HTERT RPE-1 (cell line): ENCODE results near the gene KCNH8.

ENCODE experiments used
- in situ Hi-C: fragments of 300-500 bp; cut with MboI; formaldehyde crosslinking; loops from 4 replicates; pipeline ENCODE4 v1.14.3; 2020; ENCODE audit warnings: low sequenced_read_pairs

Gene KCNH8

GRCh38 chr3:19348941-19349564 is 200.7 kb downstream of the KCNH8 start:
- in situ Hi-C loops: no loop called here

GRCh38 chr3:19357947-19358346 is 209.6 kb downstream of the KCNH8 start:
- in situ Hi-C loops: no loop called here

DNA sequence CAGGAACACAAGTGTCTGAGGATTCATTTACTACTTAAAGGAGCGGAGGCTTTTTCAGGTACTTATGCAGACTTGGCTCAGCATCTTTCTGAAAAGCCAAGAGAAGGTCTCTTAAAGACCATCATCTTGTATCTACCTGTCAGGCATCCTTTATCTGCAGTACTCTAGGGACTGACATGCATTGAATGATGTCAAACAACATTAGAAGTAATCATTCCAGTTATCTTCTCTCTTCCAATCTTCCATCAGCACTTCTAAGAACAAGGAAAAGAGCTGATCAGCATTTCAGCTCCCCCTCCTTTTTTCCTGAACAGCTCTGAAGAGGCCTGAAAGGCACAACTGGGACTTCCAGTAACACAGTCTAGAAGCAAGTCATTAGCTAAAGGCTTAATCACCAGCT is 214.8 kb downstream of the KCNH8 start:
- in situ Hi-C loops: no loop called here

DNA sequence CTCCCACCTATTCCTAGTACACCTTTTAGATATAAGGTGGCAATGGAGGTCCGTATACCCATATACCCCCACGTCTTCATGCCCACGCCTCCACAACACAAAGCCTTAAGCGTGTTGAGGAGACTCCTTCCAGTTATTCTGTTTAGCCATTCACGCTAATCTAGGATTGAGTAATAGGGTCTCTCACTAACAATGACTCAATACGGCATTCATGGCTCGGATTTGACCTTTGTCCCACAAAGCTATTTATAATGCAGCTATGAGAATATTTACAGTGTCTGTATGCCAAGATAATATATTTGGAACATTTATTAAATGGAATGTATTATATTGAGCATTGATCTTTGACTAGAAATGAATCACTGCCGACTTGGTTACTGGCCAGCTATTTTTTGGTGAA is 215.8 kb downstream of the KCNH8 start:
- in situ Hi-C loops: no loop called here

DNA sequence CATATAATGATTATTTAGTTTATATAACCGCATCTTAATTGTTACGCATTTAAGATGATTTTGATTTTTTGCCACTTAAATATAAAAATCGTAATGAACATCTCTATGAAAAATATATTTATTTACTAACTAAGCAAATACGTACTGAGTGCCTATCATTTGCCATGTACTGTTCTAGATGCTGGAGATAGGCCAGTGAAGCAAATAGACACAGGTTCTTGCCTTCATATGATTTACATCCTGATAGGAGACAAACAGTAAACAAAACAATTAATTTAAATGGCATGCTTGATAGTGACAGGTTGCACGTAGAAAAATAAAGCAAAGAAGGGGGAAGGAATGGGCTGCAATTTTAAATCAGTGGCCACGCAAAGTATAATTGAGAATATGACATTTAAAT is 217.2 kb downstream of the KCNH8 start:
- in situ Hi-C loops: no loop called here

GRCh38 chr3:19384868-19385267 is 236.6 kb downstream of the KCNH8 start:
- in situ Hi-C loops: no loop called here

GRCh38 chr3:19392150-19392549 is 243.8 kb downstream of the KCNH8 start:
- in situ Hi-C loops: no loop called here

DNA sequence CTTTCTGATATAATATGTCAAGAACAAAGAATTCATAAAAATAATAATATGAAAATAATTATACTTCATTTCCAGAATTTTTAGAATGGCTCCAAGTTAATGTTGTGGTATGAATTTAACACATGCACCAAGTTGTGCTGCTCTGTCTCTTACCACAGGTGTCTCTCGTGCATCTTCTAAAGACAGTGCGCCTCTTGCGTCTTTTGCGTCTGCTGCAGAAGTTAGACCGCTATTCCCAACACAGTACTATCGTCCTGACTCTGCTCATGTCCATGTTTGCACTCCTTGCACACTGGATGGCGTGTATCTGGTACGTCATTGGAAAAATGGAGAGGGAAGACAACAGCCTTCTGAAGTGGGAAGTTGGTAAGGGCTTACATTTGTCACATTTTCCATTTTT is 246.6 kb downstream of the KCNH8 start:
- in situ Hi-C loops: no loop called here

- in situ Hi-C loops: no loop called here
These were observed 248.4 kb downstream of the KCNH8 start for GRCh38 chr3:19396726-19397125.

GRCh38 chr3:19399356-19399755 is 251.0 kb downstream of the KCNH8 start:
- in situ Hi-C loops: no loop called here

- in situ Hi-C loops: no loop called here
These were observed 251.5 kb downstream of the KCNH8 start for GRCh38 chr3:19399836-19400235.

- in situ Hi-C loops: no loop called here
These were observed 271.8 kb downstream of the KCNH8 start for GRCh38 chr3:19420159-19420558.

DNA sequence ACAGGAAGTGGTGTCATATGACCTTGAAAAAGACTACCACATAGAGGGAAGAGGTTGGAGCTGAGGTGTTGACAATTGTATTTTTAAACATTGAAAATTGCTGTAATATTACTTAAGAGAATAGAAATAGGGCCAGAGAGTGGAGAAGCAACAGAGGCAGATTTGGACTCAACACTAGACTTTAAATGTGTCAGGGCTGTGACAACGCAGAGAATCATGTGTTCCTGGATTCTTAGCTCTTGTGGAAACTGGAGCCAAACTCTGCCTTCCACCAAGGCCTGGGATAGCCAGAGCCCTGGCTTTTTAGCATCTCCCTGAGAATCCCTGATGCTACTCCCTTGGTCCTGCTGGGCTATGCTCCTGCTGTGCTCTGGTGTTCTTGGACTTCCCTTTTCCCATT is 277.5 kb downstream of the KCNH8 start:
- in situ Hi-C loops: no loop called here

GRCh38 chr3:19427422-19428149 is 279.3 kb downstream of the KCNH8 start:
- in situ Hi-C loops: no loop called here

DNA sequence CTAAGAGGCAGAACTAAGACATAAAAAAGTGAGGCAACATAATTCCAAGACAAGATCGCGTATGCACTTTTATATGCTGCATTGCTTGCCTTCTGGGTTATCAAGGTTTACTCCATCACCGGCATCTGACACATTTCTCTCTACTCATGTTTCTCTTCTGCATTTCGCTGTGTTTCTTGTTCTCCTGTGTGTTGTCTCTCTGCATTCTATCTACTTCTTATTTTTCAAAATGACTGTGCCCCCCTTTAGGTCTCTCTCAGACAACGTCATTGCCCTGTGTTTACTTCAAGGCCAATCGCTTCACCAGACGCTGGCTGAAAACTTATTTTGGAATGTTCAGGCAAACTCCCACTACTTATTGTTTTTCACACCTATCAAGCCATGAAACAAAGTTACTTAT is 280.4 kb downstream of the KCNH8 start:
- in situ Hi-C loops: no loop called here

DNA sequence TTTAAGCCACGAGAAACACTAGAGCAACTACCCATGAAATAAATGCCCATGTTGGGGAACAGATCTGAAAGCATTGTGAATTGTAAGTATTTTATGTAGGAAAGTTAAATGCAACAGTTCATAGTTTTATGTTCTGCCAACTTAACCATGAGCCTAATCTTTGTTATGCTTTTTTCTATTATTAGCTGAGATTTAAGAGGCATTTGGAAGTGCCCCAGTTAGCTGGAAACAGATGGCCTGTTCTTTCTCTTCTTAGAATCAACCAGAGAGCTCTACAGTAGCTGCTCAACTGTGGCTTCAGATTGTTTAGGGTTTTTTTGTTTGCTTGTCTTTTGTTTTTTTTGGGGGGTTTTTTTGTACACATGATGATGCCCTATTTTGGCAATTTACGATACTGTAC is 284.4 kb downstream of the KCNH8 start:
- in situ Hi-C loops: no loop called here

DNA sequence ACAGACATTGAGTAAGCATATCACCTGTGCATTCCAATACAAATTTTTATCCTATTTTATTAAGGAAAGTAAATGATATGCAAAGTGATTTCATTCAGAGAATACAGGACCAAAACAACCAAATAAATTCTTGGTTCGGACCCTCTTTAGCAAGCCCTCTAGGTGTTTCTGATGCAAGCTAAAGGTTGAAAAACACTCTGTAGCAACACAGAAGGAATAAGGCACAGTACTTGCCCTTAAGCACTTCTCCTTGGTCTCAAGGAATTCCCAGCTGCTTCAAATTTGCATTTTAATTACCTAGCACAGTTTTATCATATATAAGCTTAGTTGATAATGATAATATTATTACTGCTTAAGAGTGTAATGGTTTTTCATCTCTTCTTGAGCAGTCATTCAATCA is 288.4 kb downstream of the KCNH8 start:
- in situ Hi-C loops: no loop called here

GRCh38 chr3:19439944-19440343 is 291.6 kb downstream of the KCNH8 start:
- in situ Hi-C loops: no loop called here

GRCh38 chr3:19446138-19446537 is 297.8 kb downstream of the KCNH8 start:
- in situ Hi-C loops: no loop called here

GRCh38 chr3:19446687-19447086 is 298.4 kb downstream of the KCNH8 start:
- in situ Hi-C loops: no loop called here

GRCh38 chr3:19455546-19455945 is 307.2 kb downstream of the KCNH8 start:
- in situ Hi-C loops: no loop called here

DNA sequence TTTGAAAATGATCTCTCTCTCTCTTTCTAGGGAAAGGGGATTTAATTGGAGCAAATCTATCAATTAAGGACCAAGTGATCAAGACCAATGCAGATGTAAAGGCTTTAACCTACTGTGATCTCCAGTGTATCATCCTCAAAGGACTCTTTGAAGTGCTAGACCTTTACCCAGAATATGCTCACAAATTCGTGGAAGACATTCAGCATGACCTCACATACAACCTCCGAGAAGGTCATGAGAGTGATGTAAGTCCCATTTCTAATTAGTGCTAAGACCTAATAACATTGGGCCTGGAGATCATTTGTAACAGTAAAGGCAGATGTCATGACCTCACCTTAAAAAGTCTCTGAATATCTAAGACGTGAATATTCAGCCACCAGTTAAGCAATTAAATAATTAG is 308.4 kb downstream of the KCNH8 start:
- in situ Hi-C loops: no loop called here

GRCh38 chr3:19457449-19457848 is 309.1 kb downstream of the KCNH8 start:
- in situ Hi-C loops: no loop called here
